NCI-H524 (cell line): ENCODE results near the gene SAP130.

Experiments used
- DNase-seq, 2 experiments: peaks; one replicate each; lab custom pipeline; 2025; lab: John Stamatoyannopoulos, UW

Gene SAP130

GRCh38 chr2:128026448-128027277, 1.2 kb downstream of the SAP130 start:
- DNase-seq: peak; percentile 11 to 36

GRCh38 chr2:128024816-128025215, 3.0 kb downstream of the SAP130 start:
- DNase-seq: no peak

- no peak for DNase-seq
Observed at GRCh38 chr2:128017561-128017960, 10.3 kb downstream of the SAP130 start.

GRCh38 chr2:128016620-128017019, 11.2 kb downstream of the SAP130 start:
- DNase-seq: no peak

GRCh38 chr2:128012698-128013097, 15.2 kb downstream of the SAP130 start:
- no peak for DNase-seq

- DNase-seq: no peak
Observed at GRCh38 chr2:128008074-128008672, 19.7 kb downstream of the SAP130 start.

- no peak for DNase-seq
Observed at GRCh38 chr2:128004509-128004908, 23.4 kb downstream of the SAP130 start.

GRCh38 chr2:128003463-128003862, 24.4 kb downstream of the SAP130 start:
- DNase-seq: no peak

GRCh38 chr2:127996160-127996559, 31.7 kb downstream of the SAP130 start:
- no peak for DNase-seq

- DNase-seq: no peak
Observed at GRCh38 chr2:127995725-127996124, 32.1 kb downstream of the SAP130 start.

- DNase-seq: no peak
Observed at GRCh38 chr2:127993659-127994058, 34.2 kb downstream of the SAP130 start.

- no peak for DNase-seq
Observed at GRCh38 chr2:127991742-127992141, 36.1 kb downstream of the SAP130 start.

- DNase-seq: no peak
Observed at GRCh38 chr2:127986548-127987079, 41.2 kb downstream of the SAP130 start.

GRCh38 chr2:127985735-127986134, 42.1 kb downstream of the SAP130 start:
- no peak for DNase-seq

- no peak for DNase-seq
Observed at GRCh38 chr2:127985026-127985734, 42.7 kb downstream of the SAP130 start.

GRCh38 chr2:127984551-127984950, 43.3 kb downstream of the SAP130 start:
- DNase-seq: no peak

GRCh38 chr2:127969446-127969845, 58.4 kb downstream of the SAP130 start:
- no peak for DNase-seq

GRCh38 chr2:127968610-127969339, 59.1 kb downstream of the SAP130 start:
- no peak for DNase-seq

GRCh38 chr2:127961729-127962128, 66.1 kb downstream of the SAP130 start:
- DNase-seq: no peak

GRCh38 chr2:127957240-127957639, 70.6 kb downstream of the SAP130 start:
- DNase-seq: no peak

GRCh38 chr2:127954857-127955256, 73.0 kb downstream of the SAP130 start:
- DNase-seq: no peak

GRCh38 chr2:127953849-127954248, 74.0 kb downstream of the SAP130 start:
- no peak for DNase-seq
